Kidney (tissue), 14 donors: ENCODE measurements around the gene WFDC12. TPM values are rescaled to one million over a fixed set of nuclear protein-coding genes. Genes with fewer than 3 reads are reported as not detected.

Source experiments
- DNase-seq, 5 donors: peaks; one replicate each; pipeline ENCODE4 v3.0.0-alpha.2; 2013 to 2020
- FAIRE-seq: peaks from 2 replicates; lab custom pipeline; 2012; peaks lifted over from hg19 to GRCh38; lab: Jason Lieb, UNC
- H3K27ac ChIP-seq, 2 donors: one replicate each; pipeline ENCODE4 v1.7.0; 2013; ENCODE audit warnings: low read depth in 2 of 2, low read length in 2 of 2, inconsistent platforms in 1 of 2
- H3K27me3 ChIP-seq: one replicate; pipeline ENCODE4 v1.7.1; 2013; ENCODE audit warnings: low read length, inconsistent platforms; ENCODE audit not compliant: control insufficient read depth, insufficient read depth
- H3K36me3 ChIP-seq, 3 donors: one replicate each; pipeline versions ENCODE4 v1.7.0 to v1.7.1; 2013; ENCODE audit warnings: low read length in 3 of 3, control low read depth in 1 of 3, inconsistent platforms in 1 of 3; ENCODE audit not compliant: insufficient read depth in 3 of 3, control insufficient read depth in 2 of 3
- H3K4me1 ChIP-seq, 3 donors: one replicate each; pipeline versions ENCODE4 v1.7.0 to v1.7.1; 2013; ENCODE audit warnings: low read length in 3 of 3, inconsistent platforms in 1 of 3, low read depth in 1 of 3; ENCODE audit not compliant: control insufficient read depth in 2 of 3, insufficient read depth in 2 of 3
- H3K4me3 ChIP-seq, 3 donors: one replicate each; pipeline versions ENCODE4 v1.7.0 to v1.8.1; 2013; ENCODE audit warnings: low read length in 3 of 3, control low read depth in 1 of 3, inconsistent platforms in 1 of 3
- H3K9ac ChIP-seq, 3 donors: one replicate each; pipeline versions ENCODE4 v1.7.0 to v1.7.1; 2013; ENCODE audit warnings: low read length in 3 of 3, control low read depth in 1 of 3, inconsistent platforms in 1 of 3
- H3K9me3 ChIP-seq, 3 donors: one replicate each; pipeline versions ENCODE4 v1.7.0 to v1.7.1; 2013; ENCODE audit warnings: low read length in 3 of 3, control low read depth in 1 of 3, inconsistent platforms in 1 of 3; ENCODE audit not compliant: control insufficient read depth in 2 of 3, insufficient read depth in 1 of 3
- CTCF ChIP-seq: IDR thresholded peaks from 3 replicates; pipeline ENCODE4 v1.5.1; 2012; ENCODE audit warnings: mild to moderate bottlenecking, moderate library complexity, borderline replicate concordance; ENCODE audit not compliant: insufficient read depth; ENCODE audit errors: extremely low read depth
- intact Hi-C: fragments of 100-400 bp; cut with DNase I; formaldehyde crosslinking; loops from one replicate; pipeline ENCODE4 v1.11.1; 2022
- polyA plus RNA-seq: library from polyadenylated mRNA; stranded (reverse); fragments of 350-450 nt; fragmentation: Illumina TruSeq; extraction: RNeasy Lipid Tissue Mini Kit (QIAGEN cat#74804); gene quantifications from one replicate; pipeline ENCODE4 v1.2.3, GENCODE V29; 2014; ENCODE audit warnings: low read depth, low replicate concordance; ENCODE audit not compliant: insufficient read depth
- total RNA-seq: library from RNA; stranded (reverse); fragmentation: NEBNext Ultra II Directional; extraction: Animal tissue kit (Norgen Biotek cat#: 25700); gene quantifications from one replicate; pipeline ENCODE4 v1.2.1, GENCODE V29; 2021
- donor health status: control.
- donor health status: control.
- donor health status: control.
- donor health status: control.
- donor health status: control.
- donor health status: DM: yes; HTN: yes; CAD: no.
- donor health status: Normal renal cell carcinoma (clear cell type).

Gene WFDC12
- total and polyA plus RNA-seq, 2 donors from 2014 or later: 1.4 TPM; not detected in 1

GRCh38 chr20:45110301-45110700 lies 14.0 kb downstream of the WFDC12 start:
- H3K27me3 ChIP-seq: no peaks in the 10 kb centered on the region
- no peaks in the 10 kb centered on the region for H3K4me1 ChIP-seq
- H3K4me3 ChIP-seq: no peak overlapping the region
- H3K9me3 ChIP-seq: no peaks in the 10 kb centered on the region
- intact Hi-C loops: no loop called here
- no peak overlapping the region for H3K9ac ChIP-seq
- FAIRE-seq: no peak
- DNase-seq: no peak
- no peaks in the 10 kb centered on the region for H3K36me3 ChIP-seq
- no peak overlapping the region for H3K27ac ChIP-seq
- no peak for TF ChIP-seq CTCF

GRCh38 chr20:45109634-45110033 lies 14.6 kb downstream of the WFDC12 start:
- TF ChIP-seq CTCF: no peak
- intact Hi-C loops: no loop called here
- Histone ChIP-seq H3K27me3 (no peaks in the 10 kb centered on the region), H3K4me3 (no peak overlapping the region), H3K4me1 (no peaks in the 10 kb centered on the region), H3K36me3 (no peaks in the 10 kb centered on the region), H3K9me3 (no peaks in the 10 kb centered on the region), H3K9ac (no peak overlapping the region), H3K27ac (no peak overlapping the region)
- no peak for FAIRE-seq
- no peak for DNase-seq

- H3K9me3 ChIP-seq: no peaks in the 10 kb centered on the region
- DNase-seq (no peak), FAIRE-seq (no peak)
- no peaks in the 10 kb centered on the region for H3K4me1 ChIP-seq
- no peaks in the 10 kb centered on the region for H3K27me3 ChIP-seq
- H3K9ac ChIP-seq: no peak overlapping the region
- intact Hi-C loops: no loop called here
- H3K4me3 ChIP-seq: no peak overlapping the region
- no peak for TF ChIP-seq CTCF
- no peak overlapping the region for H3K27ac ChIP-seq
- no peaks in the 10 kb centered on the region for H3K36me3 ChIP-seq
Measured at GRCh38 chr20:45105317-45105716, 18.9 kb downstream of the WFDC12 start.

GRCh38 chr20:45104786-45105185 lies 19.5 kb downstream of the WFDC12 start:
- Histone ChIP-seq H3K9ac (no peak overlapping the region), H3K9me3 (no peaks in the 10 kb centered on the region), H3K27me3 (peaks cover 2% of the 10 kb centered on the region), H3K4me1 (no peaks in the 10 kb centered on the region), H3K36me3 (no peaks in the 10 kb centered on the region), H3K4me3 (no peak overlapping the region), H3K27ac (no peak overlapping the region)
- no peak for TF ChIP-seq CTCF
- DNase-seq (no peak), FAIRE-seq (no peak)
- intact Hi-C loops: no loop called here
